K562 (cell line): ENCODE results near the gene TOP3A. TPM values are rescaled to one million over a fixed set of nuclear protein-coding genes. Genes with fewer than 3 reads are reported as not detected.

ENCODE experiments used
- ATAC-seq: fragments of 200-7000 bp; cut with Tn5 transposase; 3 replicates; pipeline ENCODE4 v1.9.1; 2020; ENCODE audit warnings: moderate library complexity
- BruUV-seq: library from RNA; stranded (reverse); fragments of 400-500 nt; replicated peaks from 2 replicates; lab custom pipeline; 2021; lab: Mats Ljungman, UMichigan
- CTCF ChIA-PET: fragments of 300-600 bp; formaldehyde crosslinking; extraction: SDS; loops from one replicate; lab custom pipeline; 2021; ENCODE audit warnings: low intra/inter-chr PET ratio; lab: Yijun Ruan, JAX
- POLR2A ChIA-PET: fragments of 300-600, 350-650 bp; sonication (Branson Sonifier 250); formaldehyde crosslinking; extraction: SDS; loops from one replicate; lab custom pipeline; 2021; ENCODE audit warnings: antibody characterized with exemption, inconsistent platforms; lab: Yijun Ruan, JAX
- DNase-seq, 4 experiments: peaks; one replicate each; pipeline versions ENCODE4 v3.0.0 to v3.0.0-alpha.2; 2011 to 2018; ENCODE audit warnings: low spot score in 3 of 4, mixed read lengths in 3 of 4; ENCODE audit errors: extremely low read depth in 1 of 4
- FAIRE-seq: peaks from 2 replicates; lab custom pipeline; 2011; peaks lifted over from hg19 to GRCh38; lab: Jason Lieb, UNC
- H2AFZ ChIP-seq: 2 replicates; pipeline ENCODE4 v1.6.0; 2011; ENCODE audit warnings: low read depth, low read length, control low read depth, inconsistent platforms
- H3K27ac ChIP-seq: fragments of 200-600 bp; 3 replicates; pipeline ENCODE4 v1.8.0; 2011; ENCODE audit warnings: low read depth, mild to moderate bottlenecking, control low read depth, inconsistent platforms, low read length, moderate library complexity, mixed read lengths; ENCODE audit errors: extremely low read depth
- H3K27me3 ChIP-seq, 2 experiments: fragments of 300-600 bp in 1 of 2; 2 replicates in 1 of 2; 3 replicates in 1 of 2; pipeline versions ENCODE4 v1.6.0 to v1.8.0; 2011; ENCODE audit warnings: inconsistent platforms in 2 of 2, low read length in 2 of 2, mild to moderate bottlenecking in 1 of 2, mixed read lengths in 1 of 2, moderate library complexity in 1 of 2; ENCODE audit not compliant: control insufficient read depth in 2 of 2, insufficient read depth in 2 of 2
- H3K36me3 ChIP-seq: fragments of 300-600 bp; 3 replicates; pipeline ENCODE4 v1.8.0; 2011; ENCODE audit warnings: mild to moderate bottlenecking, low read length, inconsistent platforms; ENCODE audit not compliant: control insufficient read depth, insufficient read depth
- H3K4me1 ChIP-seq, 2 experiments: fragments of 200-600 bp in 1 of 2; replicated peaks in 1 of 2; 2 replicates in 1 of 2; 3 replicates in 1 of 2; pipeline versions ENCODE4 v1.5.1 to v1.8.0; 2011; ENCODE audit warnings: inconsistent platforms in 2 of 2, low read length in 2 of 2, mild to moderate bottlenecking in 1 of 2, mixed read lengths in 1 of 2, moderate library complexity in 1 of 2; ENCODE audit not compliant: control insufficient read depth in 2 of 2, insufficient read depth in 2 of 2
- H3K4me2 ChIP-seq: 2 replicates; pipeline ENCODE4 v1.6.1; 2011; ENCODE audit warnings: low read length, control low read depth, inconsistent platforms, mixed read lengths; ENCODE audit not compliant: insufficient read depth
- H3K4me3 ChIP-seq: fragments of 200-600 bp; sonication (generic), shearing (Covaris generic); 2 replicates; pipeline ENCODE4 v1.5.1; 2016; ENCODE audit warnings: control low read depth, inconsistent platforms
- H3K79me2 ChIP-seq: fragments of 200-600 bp; 3 replicates; pipeline ENCODE4 v1.8.0; 2011; ENCODE audit warnings: low read length, inconsistent platforms; ENCODE audit not compliant: control insufficient read depth, insufficient read depth
- H3K9ac ChIP-seq, 2 experiments: 2 replicates each; pipeline versions ENCODE4 v1.6.0 to v1.6.1; 2011; ENCODE audit warnings: low read depth in 2 of 2, low read length in 2 of 2, control low read depth in 1 of 2, inconsistent platforms in 1 of 2, mild to moderate bottlenecking in 1 of 2, mixed read lengths in 1 of 2; ENCODE audit not compliant: insufficient read depth in 1 of 2
- H3K9me1 ChIP-seq: one replicate; pipeline ENCODE4 v1.6.0; 2011; ENCODE audit warnings: inconsistent platforms, mild to moderate bottlenecking, low read length, moderate library complexity; ENCODE audit not compliant: control insufficient read depth, insufficient read depth
- H3K9me3 ChIP-seq: replicated peaks from 2 replicates; pipeline ENCODE4 v1.5.1; 2011; ENCODE audit warnings: low read depth, low read length, inconsistent platforms; ENCODE audit not compliant: control insufficient read depth, insufficient read depth
- H4K20me1 ChIP-seq: replicated peaks from 2 replicates; pipeline ENCODE4 v1.6.1; 2011; ENCODE audit warnings: low read length, inconsistent platforms, mixed read lengths; ENCODE audit not compliant: control insufficient read depth, insufficient read depth
- CSDE1 ChIP-seq, 2 experiments: fragments of 450-650 bp; IDR thresholded peaks; 2 replicates each; pipeline ENCODE4 v1.6.1; 2016; ENCODE audit warnings: mild to moderate bottlenecking in 1 of 2
- GABPB1 ChIP-seq: sonication (generic); formaldehyde crosslinking; IDR thresholded peaks from 2 replicates; pipeline ENCODE4 v1.8.0; 2022; ENCODE audit warnings: mild to moderate bottlenecking, missing genetic modification reagents
- KAT2B ChIP-seq: IDR thresholded peaks from one replicate; pipeline ENCODE4 v1.6.1; 2012; ENCODE audit warnings: low read depth, mild to moderate bottlenecking, control low read depth, inconsistent platforms, low read length, moderate library complexity
- PHF21A ChIP-seq: fragments of 450-650 bp; IDR thresholded peaks from 2 replicates; pipeline ENCODE4 v1.6.1; 2017; ENCODE audit warnings: low read depth, borderline replicate concordance
- RBM22 ChIP-seq: fragments of 200-400 bp; formaldehyde crosslinking; IDR thresholded peaks from 2 replicates; pipeline ENCODE4 v1.6.1; 2018; ENCODE audit warnings: low read length, low read depth; ENCODE audit not compliant: poor library complexity, severe bottlenecking
- RFX1 ChIP-seq: fragments of 450-650 bp; IDR thresholded peaks from 2 replicates; pipeline ENCODE4 v1.6.1; 2016; ENCODE audit warnings: mild to moderate bottlenecking, moderate library complexity
- SRSF9 ChIP-seq: fragments of 200-400 bp; formaldehyde crosslinking; IDR thresholded peaks from 2 replicates; pipeline ENCODE4 v1.6.1; 2017; ENCODE audit warnings: low read depth, low read length, borderline replicate concordance
- TOE1 ChIP-seq, 2 experiments: fragments of 450-650 bp in 1 of 2; sonication (generic) in 1 of 2; formaldehyde crosslinking in 1 of 2; IDR thresholded peaks; 2 replicates each; pipeline versions ENCODE4 v1.7.1 to v1.8.0; 2016 to 2022; ENCODE audit warnings: borderline replicate concordance in 2 of 2, mild to moderate bottlenecking in 2 of 2, antibody characterized with exemption in 1 of 2, inconsistent platforms in 1 of 2, low read depth in 1 of 2, missing genetic modification reagents in 1 of 2, moderate library complexity in 1 of 2
- TRIM24 ChIP-seq, 2 experiments: fragments of 450-650 bp; IDR thresholded peaks; 2 replicates each; pipeline ENCODE4 v1.6.1; 2016
- TRIM25 ChIP-seq: fragments of 450-650 bp; IDR thresholded peaks from 2 replicates; pipeline ENCODE4 v1.7.0; 2016; ENCODE audit warnings: borderline replicate concordance
- WGBS: fragments of 100-300 bp; shearing (Covaris generic); methylation state at CpG from one replicate; pipeline ENCODE4 v1.1.6; 2016; ENCODE audit warnings: low coverage, mixed read lengths; ENCODE audit not compliant: insufficient coverage; ENCODE audit errors: missing lambda C conversion rate; 5-methylcytosine and 5-hydroxymethylcytosine counted together
- in situ Hi-C: fragments of 300-500 bp; cut with MboI; formaldehyde crosslinking; loops from 4 replicates; pipeline ENCODE4 v1.15.0; 2018; ENCODE audit warnings: inconsistent platforms, mixed read lengths
- intact Hi-C: fragments of 100-400 bp; cut with micrococcal nuclease; formaldehyde crosslinking; loops from 2 replicates; pipeline ENCODE4 v1.14.2; 2022
- polyA plus RNA-seq, 8 experiments: library from polyadenylated mRNA; depleted of rRNA in 4 of 8; stranded (reverse) in 5 of 8; unstranded in 3 of 8; fragments of >200 nt; fragmentation: Nextera tagmentation in 2 of 8; fragmentation: Illumina TruSeq in 1 of 8; extraction: Ambion mirVana in 2 of 8; extraction: Trizol in 1 of 8; gene quantifications; 2 replicates each; pipeline versions ENCODE4 v1.2.1 to v1.2.3, GENCODE V29; 2011 to 2014; ENCODE audit warnings: inconsistent platforms in 1 of 8, missing spikeins in 1 of 8
- total RNA-seq, 7 experiments: library from RNA; depleted of rRNA in 6 of 7; stranded (reverse); fragments of >200 nt in 6 of 7; fragmentation: Illumina TruSeq in 2 of 7; extraction: Trizol in 2 of 7; gene quantifications; 2 replicates each; pipeline versions ENCODE4 v1.2.1 to v1.2.3, GENCODE V29; 2011 to 2021; ENCODE audit warnings: low replicate concordance in 1 of 7
- TF ChIP-seq, protein P1 (sequence below): IDR thresholded peaks from 2 replicates; pipeline ENCODE4 v1.6.1; 2016; ENCODE audit warnings: missing genetic modification characterization, missing compliant biosample characterization

Gene TOP3A
- total and polyA plus RNA-seq, 9 of the 15 experiments (the other 6 are each of a cell fraction or from before 2014, with no cell fraction given) = 5.2 to 49.7 (median 24.7) TPM

GRCh38 chr17:18230288-18231141 lies 84.3 kb downstream of the TOP3A start:
- ATAC-seq = no peak
- DNase-seq = no peak

GRCh38 chr17:18229771-18230170 lies 85.0 kb downstream of the TOP3A start:
- H3K27ac ChIP-seq = no peak overlapping the region
- H2AFZ ChIP-seq = no peak overlapping the region
- H3K9me3 ChIP-seq = no peaks in the 10 kb centered on the region
- H3K4me3 ChIP-seq = no peak overlapping the region
- H3K4me2 ChIP-seq = no peak overlapping the region
- H3K27me3 ChIP-seq = no peaks in the 10 kb centered on the region
- BruUV-seq = no TSS peak
- peaks cover 8% of the 10 kb centered on the region; the same call in 2 of the 3 replicates for H3K79me2 ChIP-seq
- POLR2A ChIA-PET = interaction anchor here (0.9 kb wide), 1 partner anchor 29 kb away, joined by 4 read pairs; no protein-coding TSS in a partner anchor
- no peak for FAIRE-seq
- H4K20me1 ChIP-seq = no peaks in the 10 kb centered on the region
- intact Hi-C loops (no loop called here), in situ Hi-C loops (no loop called here)
- ATAC-seq = no peak
- H3K36me3 ChIP-seq = no peaks in the 10 kb centered on the region
- H3K9me1 ChIP-seq = no peaks in the 10 kb centered on the region
- CTCF ChIA-PET = interaction anchor here (0.6 kb wide), 1 partner anchor 41 kb away, joined by 3 read pairs; no protein-coding TSS in a partner anchor
- DNase-seq = no peak
- WGBS = 85% methylated on average over 5 of the region's 7 CpGs
- H3K9ac ChIP-seq = peak overlapping the region in 1 of 2 experiments; percentile 13; a peak in 1 of 4 replicates
- H3K4me1 ChIP-seq = peaks cover 2 to 33% of the 10 kb centered on the region in 2 experiments; a peak in 3 of 5 replicates
- no peak for TF ChIP-seq RBM22
- TF ChIP-seq GABPB1 = no peak
- TF ChIP-seq, protein P1, sequence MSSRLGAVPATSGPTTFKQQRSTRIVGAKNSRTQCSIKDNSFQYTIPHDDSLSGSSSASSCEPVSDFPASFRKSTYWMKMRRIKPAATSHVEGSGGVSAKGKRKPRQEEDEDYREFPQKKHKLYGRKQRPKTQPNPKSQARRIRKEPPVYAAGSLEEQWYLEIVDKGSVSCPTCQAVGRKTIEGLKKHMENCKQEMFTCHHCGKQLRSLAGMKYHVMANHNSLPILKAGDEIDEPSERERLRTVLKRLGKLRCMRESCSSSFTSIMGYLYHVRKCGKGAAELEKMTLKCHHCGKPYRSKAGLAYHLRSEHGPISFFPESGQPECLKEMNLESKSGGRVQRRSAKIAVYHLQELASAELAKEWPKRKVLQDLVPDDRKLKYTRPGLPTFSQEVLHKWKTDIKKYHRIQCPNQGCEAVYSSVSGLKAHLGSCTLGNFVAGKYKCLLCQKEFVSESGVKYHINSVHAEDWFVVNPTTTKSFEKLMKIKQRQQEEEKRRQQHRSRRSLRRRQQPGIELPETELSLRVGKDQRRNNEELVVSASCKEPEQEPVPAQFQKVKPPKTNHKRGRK (tag) = no peak
- TF ChIP-seq PHF21A = no peak
- TF ChIP-seq CSDE1 (IDR thresholded peaks at IDR 0.05) = no peak
- no peak for TF ChIP-seq KAT2B
- TF ChIP-seq TRIM24 (IDR thresholded peaks at IDR 0.05) = no peak
- TF ChIP-seq SRSF9 = no peak
- no peak for TF ChIP-seq TRIM25

More at GRCh38 chr17:18230288-18231141, 84.3 kb downstream of the TOP3A start:
- WGBS = 54% methylated on average over 5 of the region's 14 CpGs
- Histone ChIP-seq H2AFZ (no peak overlapping the region), H3K36me3 (no peaks in the 10 kb centered on the region), H3K4me2 (no peak overlapping the region), H3K4me3 (no peak overlapping the region), H3K27ac (no peak overlapping the region), H3K9me3 (no peaks in the 10 kb centered on the region), H3K4me1 (peaks cover 0 to 35% of the 10 kb centered on the region in 2 experiments; a peak in 3 of 5 replicates), H3K79me2 (peaks cover 8% of the 10 kb centered on the region; the same call in 2 of the 3 replicates), H3K9me1 (no peaks in the 10 kb centered on the region), H3K27me3 (no peaks in the 10 kb centered on the region), H3K9ac (peak overlapping the region in 1 of 2 experiments; percentile 17; a peak in 1 of 4 replicates), H4K20me1 (no peaks in the 10 kb centered on the region)
- BruUV-seq = no TSS peak
- intact Hi-C loops (no loop called here), in situ Hi-C loops (no loop called here)
- TF ChIP-seq RFX1 = peak; percentile 25; the same call in 1 of the 2 replicates
- TF ChIP-seq TOE1 (IDR thresholded peaks at IDR 0.05; ENCODE audit: borderline replicate concordance) = no peak
- TF ChIP-seq TOE1 (CRISPR knock-in tag; IDR thresholded peaks at IDR 0.05; ENCODE audit: borderline replicate concordance, low read depth) = no peak
- FAIRE-seq = no peak
- CTCF ChIA-PET = interaction anchor here (0.6 to 1.2 kb wide), 2 partner anchors 42 to 91 kb away, joined by 3 to 4 read pairs; no protein-coding TSS in a partner anchor
- POLR2A ChIA-PET = interaction anchor here (1.1 kb wide), 1 partner anchor 28 kb away, joined by 4 read pairs; the partner anchor contains the start of gene FLII
